Measurements from ENCODE around the gene GLI2.

DNA sequence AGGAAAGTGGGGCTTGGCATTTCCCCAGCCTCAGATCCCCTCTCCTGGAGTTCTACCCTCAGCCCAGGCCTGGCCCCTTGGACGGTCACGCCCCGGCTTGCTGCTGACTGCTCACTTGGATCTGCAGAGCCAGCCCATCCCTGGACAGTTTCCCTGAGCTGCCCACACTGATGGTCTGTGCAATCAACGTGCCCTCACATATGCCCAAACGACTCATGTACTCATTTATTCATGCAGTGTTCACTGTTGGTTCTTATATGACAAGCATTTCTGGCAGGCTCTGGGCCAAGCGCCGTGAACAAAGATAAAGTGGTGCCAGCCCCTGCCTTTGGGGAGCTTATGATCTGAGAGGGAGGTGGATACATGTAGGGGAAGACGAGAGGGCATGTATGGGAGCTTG is 20.3 kb upstream of the GLI2 start:
- TF ChIP-seq, protein P1, sequence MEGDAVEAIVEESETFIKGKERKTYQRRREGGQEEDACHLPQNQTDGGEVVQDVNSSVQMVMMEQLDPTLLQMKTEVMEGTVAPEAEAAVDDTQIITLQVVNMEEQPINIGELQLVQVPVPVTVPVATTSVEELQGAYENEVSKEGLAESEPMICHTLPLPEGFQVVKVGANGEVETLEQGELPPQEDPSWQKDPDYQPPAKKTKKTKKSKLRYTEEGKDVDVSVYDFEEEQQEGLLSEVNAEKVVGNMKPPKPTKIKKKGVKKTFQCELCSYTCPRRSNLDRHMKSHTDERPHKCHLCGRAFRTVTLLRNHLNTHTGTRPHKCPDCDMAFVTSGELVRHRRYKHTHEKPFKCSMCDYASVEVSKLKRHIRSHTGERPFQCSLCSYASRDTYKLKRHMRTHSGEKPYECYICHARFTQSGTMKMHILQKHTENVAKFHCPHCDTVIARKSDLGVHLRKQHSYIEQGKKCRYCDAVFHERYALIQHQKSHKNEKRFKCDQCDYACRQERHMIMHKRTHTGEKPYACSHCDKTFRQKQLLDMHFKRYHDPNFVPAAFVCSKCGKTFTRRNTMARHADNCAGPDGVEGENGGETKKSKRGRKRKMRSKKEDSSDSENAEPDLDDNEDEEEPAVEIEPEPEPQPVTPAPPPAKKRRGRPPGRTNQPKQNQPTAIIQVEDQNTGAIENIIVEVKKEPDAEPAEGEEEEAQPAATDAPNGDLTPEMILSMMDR (conservative IDR thresholded peaks at IDR 0.05; ENCODE audit: low read length) = no peak
- no peak for TF ChIP-seq EZH2phosphoT487 (IDR thresholded peaks at IDR 0.05; ENCODE audit: borderline replicate concordance, low read depth, low read length)
